Brain pericyte (primary cell): Measurements from ENCODE around the gene ETV6.

Experiments
- DNase-seq: peaks from one replicate; pipeline ENCODE4 v3.0.0-alpha.2; 2012; ENCODE audit warnings: low read depth, low spot score

ETV6 gene

GRCh38 chr12:11694528-11694927, 45.1 kb downstream of the ETV6 start:
- no peak for DNase-seq

DNA sequence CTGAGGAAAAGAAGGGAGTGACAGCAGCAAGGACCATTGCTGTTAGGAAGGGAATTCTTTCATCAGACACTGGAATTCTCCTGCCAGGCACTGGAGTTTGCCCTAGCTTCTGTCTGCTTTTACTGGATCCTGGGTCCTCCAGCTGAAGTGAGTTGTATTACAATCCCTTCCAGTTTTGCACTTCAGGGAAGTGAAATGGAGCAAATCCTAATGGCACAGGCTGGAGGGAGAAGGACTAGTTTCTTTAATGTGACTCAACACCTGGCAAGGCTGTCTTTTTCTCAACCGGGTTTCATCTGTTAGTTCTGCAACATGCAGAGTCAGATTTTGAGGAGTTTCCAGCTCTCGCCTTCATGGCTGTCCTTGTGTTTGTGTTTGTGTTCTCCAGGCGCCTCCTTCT, 45.8 kb downstream of the ETV6 start:
- DNase-seq, result no peak

GRCh38 chr12:11696084-11696483, 46.6 kb downstream of the ETV6 start:
- DNase-seq, result no peak

DNA sequence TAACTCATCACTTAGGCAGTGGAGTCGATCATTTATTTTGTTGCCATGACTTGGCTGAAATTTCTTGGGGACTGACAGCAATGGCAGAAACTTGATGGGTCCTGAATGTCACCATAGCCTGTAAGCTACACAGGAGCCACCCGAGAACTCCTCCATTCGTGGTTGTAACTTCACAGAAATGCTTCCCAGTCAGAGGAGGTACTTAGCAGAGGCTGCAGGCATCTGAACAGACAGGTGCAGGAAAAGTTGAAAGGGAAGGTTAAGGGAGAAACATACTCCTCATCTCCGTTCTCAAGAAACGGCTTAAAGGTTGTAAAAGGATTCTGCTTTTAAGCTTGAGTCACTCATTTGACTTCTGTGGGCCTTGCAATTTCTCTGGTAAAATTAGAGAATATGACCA, 47.7 kb downstream of the ETV6 start:
- no peak for DNase-seq

GRCh38 chr12:11697670-11698387, 48.4 kb downstream of the ETV6 start:
- DNase-seq, result no peak

- DNase-seq, result no peak
Observed at GRCh38 chr12:11698729-11699128, 49.3 kb downstream of the ETV6 start.

- no peak for DNase-seq
Observed at GRCh38 chr12:11701433-11701832, 52.0 kb downstream of the ETV6 start.

- DNase-seq, result no peak
Observed at GRCh38 chr12:11702959-11703358, 53.5 kb downstream of the ETV6 start.

GRCh38 chr12:11703378-11703777, 53.9 kb downstream of the ETV6 start:
- DNase-seq, result no peak

DNA sequence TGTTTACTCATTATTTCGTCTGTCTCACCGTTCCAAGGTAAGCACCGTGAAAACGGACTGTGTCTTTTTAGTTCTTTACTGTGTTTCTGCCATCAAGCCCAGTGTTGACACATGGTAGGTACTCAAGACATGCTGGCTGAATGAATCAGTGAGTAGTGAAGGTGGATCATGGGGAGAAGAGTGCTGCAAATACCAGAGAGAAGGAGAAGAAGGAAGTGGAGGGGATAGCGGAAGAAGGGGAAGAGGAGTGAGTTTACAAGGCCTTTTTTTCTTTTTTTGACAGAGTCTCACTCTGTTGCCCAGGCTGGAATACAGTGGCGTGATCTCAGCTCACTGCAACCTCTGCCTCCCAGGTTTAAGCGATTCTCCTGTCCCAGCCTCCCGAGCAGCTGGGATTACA, 54.6 kb downstream of the ETV6 start:
- DNase-seq, result no peak

GRCh38 chr12:11705010-11705409, 55.5 kb downstream of the ETV6 start:
- no peak for DNase-seq

DNA sequence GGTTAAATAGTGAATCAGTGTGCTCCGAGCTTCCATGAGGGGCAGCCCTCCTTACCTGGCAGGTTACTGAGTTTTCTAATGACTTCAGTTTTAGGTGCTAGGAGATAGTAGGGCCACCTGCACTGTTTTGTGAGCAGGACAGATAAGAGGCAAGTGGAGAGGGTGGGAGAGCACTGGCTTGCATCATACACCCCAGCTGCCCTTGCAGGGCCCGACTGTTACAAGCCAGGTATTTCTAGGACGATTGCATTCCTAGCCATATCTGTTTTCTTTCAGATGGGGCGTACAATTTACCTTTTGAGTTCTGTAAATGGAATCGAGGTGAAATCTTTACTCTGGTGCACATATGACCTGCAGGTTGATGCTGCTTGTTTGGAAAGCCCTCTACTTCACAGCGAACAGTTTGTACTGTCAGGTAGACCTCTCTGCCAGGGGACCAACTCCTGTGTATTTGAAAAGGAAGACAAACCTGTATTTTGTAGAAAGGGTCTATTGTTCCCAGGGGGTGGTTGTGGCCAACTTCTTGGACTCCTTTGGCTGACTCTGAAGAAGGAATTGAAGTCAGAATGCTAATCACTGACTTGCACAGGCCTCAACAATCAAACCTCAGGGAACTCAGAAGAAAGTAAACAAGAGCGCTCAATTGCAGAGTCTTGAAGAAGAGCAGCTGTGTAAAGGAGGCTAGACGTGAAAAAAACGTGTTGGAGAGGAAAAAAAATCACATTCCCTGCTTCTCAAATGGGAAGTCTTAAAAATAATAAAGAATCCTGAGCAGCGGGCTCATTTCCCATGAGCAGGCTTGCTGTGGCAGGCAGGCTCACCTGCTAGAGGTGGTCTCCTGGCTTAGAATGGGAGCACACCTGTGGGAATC, 57.3 kb downstream of the ETV6 start:
- DNase-seq, result no peak

DNA sequence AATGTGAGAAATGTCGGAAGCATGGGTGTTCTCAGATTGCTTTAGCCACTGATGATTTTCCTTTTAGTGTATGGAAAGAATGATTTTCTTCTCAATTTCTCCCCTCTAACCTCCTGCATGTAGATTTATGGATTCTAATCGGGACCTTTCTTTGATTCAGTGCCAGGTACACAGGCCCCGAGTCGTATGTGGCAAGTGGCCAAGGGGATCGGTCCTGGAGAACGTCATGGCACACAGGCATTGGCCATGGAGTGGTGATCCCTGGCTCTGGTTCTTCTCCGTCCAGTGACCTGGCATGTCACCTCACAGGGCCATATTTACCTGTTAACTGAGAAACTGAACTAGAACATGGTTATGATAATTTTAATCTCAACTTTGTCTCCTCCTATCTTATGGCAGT, 58.1 kb downstream of the ETV6 start:
- DNase-seq, result no peak

DNA sequence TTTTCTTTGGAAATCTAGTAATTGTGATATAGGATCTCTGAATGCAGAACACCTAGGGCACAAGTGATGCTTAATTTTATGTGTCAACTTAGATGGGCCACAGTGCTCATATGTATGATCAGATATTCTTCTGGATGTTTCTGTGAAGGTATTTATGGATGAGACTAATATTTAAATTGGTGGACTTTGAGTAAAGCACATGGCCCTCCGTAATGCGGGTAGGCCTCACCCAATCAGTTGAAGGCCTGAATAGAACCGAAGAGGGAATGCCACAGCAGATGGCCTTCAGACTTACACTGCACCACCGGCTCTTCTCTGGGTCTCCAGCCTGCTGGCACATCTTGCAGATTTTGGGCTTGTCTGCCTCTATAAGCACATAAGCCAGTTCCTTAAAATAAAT, 60.0 kb downstream of the ETV6 start:
- DNase-seq, result no peak

- no peak for DNase-seq
Observed at GRCh38 chr12:11710431-11710830, 61.0 kb downstream of the ETV6 start.

DNA sequence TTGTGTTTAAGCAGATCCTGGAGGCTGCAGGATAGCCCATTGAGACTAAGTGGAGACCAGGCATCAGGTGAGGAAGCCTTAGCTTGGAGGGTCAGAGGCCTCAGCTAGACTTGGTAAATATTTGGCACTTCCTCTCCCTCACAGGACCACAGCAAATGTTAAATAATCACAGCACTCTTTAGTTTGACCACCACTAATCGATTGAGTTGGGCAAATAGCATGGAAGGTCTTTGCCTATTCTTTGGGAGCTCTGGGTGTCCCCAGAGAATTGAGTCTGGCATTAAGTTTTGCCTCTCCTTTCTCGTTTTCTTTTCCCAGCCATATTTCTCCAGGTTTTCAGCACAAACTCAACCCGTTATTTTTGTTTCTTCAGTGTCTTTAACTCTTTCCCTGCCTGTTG, 61.4 kb downstream of the ETV6 start:
- DNase-seq, result no peak

DNA sequence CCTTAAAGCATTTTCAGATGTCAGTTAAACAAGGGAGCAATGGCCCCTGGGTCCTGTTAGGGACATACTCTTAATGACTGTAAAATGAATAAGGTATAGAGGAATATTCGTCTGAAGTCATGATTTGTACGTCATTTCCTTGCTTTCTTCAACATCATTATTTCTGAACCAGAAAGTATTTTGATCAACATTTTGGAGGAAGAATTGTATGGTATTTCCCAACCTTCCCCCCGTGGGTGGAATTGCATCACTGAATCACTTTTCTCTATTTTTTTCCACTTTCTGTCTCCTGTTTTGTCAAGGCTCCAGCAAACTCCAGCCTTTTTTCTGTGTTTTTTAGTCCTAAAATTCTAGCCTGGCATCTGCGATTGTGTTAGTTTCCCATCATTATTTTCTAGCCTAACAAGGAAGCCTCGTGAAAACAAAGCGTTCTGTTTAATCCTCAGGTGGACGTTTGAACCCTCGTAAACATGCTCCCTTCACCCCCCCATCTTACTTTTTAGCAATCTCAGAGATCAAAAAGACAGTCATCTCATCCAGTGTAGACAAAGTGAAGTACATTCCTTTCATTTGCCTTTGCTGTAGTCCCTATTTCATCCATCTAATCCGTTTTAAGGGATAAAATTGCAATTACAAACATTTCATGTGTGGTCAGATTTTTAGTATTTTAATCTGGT, 62.3 kb downstream of the ETV6 start:
- no peak for DNase-seq

DNA sequence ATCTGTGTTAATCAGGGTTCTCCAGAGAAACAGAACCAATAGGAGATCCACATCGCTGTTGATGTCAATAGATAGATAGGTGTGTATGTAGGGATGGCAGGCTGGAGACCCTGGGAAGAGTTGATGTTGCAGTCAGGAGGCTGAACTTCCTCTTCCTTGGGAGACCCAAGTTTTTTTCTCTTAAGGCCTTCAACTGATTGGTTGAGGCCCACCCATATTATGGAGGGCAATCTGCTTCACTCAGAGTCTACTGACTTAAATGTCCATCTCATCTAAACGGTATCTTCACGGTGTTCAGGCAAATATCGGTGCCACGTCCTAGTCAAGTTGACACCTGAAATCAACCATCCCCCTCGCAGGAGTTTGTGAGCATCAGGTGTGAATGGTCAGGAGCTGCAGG, 63.0 kb downstream of the ETV6 start:
- no peak for DNase-seq

DNA sequence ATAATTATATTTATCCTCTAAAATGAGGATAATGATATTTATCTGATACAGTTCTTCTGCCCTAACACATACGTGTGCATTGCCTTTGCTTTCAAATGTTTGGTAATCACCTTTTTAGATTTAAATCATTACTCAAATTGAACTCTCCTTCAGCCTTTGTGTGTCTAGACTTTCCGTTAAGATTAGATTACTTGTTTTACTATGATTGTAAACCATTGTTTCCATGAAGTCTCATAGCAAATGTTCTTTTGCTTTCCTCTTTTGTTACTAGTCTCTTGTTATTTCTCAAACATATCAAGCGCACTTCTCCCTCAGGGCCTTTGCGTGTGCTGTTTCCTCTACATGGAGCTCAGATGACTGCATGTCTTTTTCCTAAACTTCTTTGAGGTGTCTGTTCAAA, 63.7 kb downstream of the ETV6 start:
- DNase-seq, result no peak

- no peak for DNase-seq
Observed at GRCh38 chr12:11714626-11715025, 65.2 kb downstream of the ETV6 start.

DNA sequence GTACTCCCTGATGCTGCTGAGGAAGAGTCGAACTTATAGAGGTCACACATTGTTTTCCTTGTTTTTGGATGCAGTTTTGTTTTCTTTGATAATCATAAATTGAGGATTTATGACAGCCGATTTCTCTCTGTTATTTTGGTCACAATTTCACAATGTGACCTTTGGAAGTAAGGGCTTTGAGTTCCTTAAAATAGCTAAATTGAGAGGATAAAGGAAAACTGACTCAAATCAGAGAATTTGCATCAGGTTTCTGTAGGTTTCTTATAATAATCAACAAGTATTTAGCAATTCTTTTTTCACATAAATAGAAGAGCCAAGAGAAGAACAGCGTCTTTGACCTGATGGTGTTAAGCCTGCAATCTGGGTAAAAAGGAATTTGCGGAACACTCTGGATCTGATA, 66.1 kb downstream of the ETV6 start:
- DNase-seq, result no peak

DNA sequence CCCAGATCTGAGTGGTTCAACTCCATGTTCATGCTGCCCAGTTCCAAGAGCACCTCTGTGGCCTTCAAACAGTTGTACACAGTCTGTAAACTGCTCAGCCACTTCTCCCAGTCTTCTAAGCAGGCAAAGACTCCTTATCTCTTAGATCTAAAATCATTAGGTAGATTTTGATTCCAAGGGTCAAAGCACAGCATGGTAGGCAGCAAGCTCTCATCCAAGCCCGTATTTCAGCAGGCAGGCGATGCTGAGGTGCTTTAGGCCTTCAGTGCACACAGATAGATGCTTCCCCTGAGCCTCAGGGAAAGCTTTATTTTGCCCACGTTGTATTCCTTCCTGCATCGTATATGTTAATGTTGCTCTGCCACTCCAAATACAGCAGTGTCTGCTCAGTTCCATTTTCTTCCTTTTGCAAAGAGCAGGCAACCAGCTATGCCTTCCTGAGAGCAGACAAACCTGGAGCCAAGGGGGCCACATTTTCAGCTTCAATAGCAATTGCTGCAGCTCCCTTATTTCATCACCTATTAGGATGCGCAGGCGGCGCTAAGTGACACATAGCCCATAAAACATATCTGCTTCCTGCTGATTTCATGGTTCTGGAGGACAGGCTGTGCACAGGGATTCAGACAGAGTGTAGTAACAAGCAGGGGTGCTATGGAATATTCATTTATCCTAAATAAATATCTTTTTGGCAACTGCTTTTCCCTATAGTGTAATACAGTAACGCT, 67.5 kb downstream of the ETV6 start:
- no peak for DNase-seq
